ENCODE results near the gene MCC. TPM values are rescaled to one million over a fixed set of nuclear protein-coding genes. Genes with fewer than 3 reads are reported as not detected.
A peak's percentile ranks its signal among the peaks of the same experiment; 100 is the strongest.

The MCC gene
- total RNA-seq, 1 donor from 2014 or later, result 26.9 TPM

DNA sequence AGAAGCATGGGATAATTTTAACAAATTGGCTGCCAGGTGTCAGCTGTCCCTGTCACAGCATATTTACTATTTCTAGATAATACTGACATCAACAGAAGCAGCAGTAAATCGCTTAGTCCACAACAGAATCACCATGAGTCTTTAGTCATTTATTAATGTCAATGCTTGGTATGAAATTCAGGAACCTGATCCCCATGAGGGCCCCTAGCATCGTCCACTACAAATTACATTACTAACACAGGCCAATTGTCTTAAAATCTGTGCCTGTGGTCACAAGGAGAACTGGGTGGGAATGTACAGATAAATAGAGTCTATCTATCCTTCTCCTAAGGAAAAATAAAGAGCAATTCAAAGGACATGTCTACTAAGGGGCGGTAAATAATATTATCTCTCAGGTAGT is 129.6 kb downstream of the MCC start:
- H3K27ac Mint-ChIP-seq (ENCODE audit: unreplicated experiment), result no peak overlapping the region
- no peak overlapping the region for H3K9ac ChIP-seq (ENCODE audit: low read length)
- TF ChIP-seq CTCF (IDR thresholded peaks at IDR 0.05; ENCODE audit: insufficient read depth, low read depth, low read length) (no peak), EZH2 (IDR thresholded peaks at IDR 0.05; ENCODE audit: insufficient read depth, low read length) (no peak)
- H3K4me3 ChIP-seq (ENCODE audit: insufficient read depth, low read depth, low read length), result no peak overlapping the region
- DNase-seq (ENCODE audit: low read depth) (no peak), FAIRE-seq (no peak)
- H3K4me1 Mint-ChIP-seq (ENCODE audit: low read depth, unreplicated experiment), result peaks cover 3% of the 10 kb centered on the region
- peaks cover 5% of the 10 kb centered on the region for H3K9me3 Mint-ChIP-seq (ENCODE audit: unreplicated experiment)
- H3K36me3 Mint-ChIP-seq (ENCODE audit: low read depth, unreplicated experiment), result peaks cover 4% of the 10 kb centered on the region
- no peaks in the 10 kb centered on the region for H3K27me3 Mint-ChIP-seq (ENCODE audit: low read depth, unreplicated experiment)
- H3K79me2 ChIP-seq (ENCODE audit: insufficient read depth, low read length), result no peaks in the 10 kb centered on the region
- H3K27me3 ChIP-seq (ENCODE audit: insufficient read depth, low read length), result no peaks in the 10 kb centered on the region
- no peak overlapping the region for H3K27ac ChIP-seq (ENCODE audit: low read depth, low read length)
- no peak overlapping the region for H3K4me3 Mint-ChIP-seq (ENCODE audit: unreplicated experiment)
- no peak overlapping the region for H2AFZ ChIP-seq (ENCODE audit: low read depth, low read length)
- peak overlapping the region; percentile 33 for H3K4me2 ChIP-seq (ENCODE audit: low read length)
- H3K9me3 ChIP-seq (ENCODE audit: insufficient read depth, low read depth, low read length), result no peaks in the 10 kb centered on the region
- H4K20me1 ChIP-seq (ENCODE audit: insufficient read depth, low read length), result no peaks in the 10 kb centered on the region
- no peaks in the 10 kb centered on the region for H3K36me3 ChIP-seq (ENCODE audit: insufficient read depth, low read length)
- H3K4me1 ChIP-seq (ENCODE audit: insufficient read depth, low read length), result peaks cover 13% of the 10 kb centered on the region

- TF ChIP-seq CTCF (IDR thresholded peaks at IDR 0.05; ENCODE audit: insufficient read depth, low read depth, low read length), result no peak
- no peak for TF ChIP-seq EZH2 (IDR thresholded peaks at IDR 0.05; ENCODE audit: insufficient read depth, low read length)
- DNase-seq (ENCODE audit: low read depth), result peak; percentile 27
- H3K27me3 Mint-ChIP-seq (ENCODE audit: low read depth, unreplicated experiment), result no peaks in the 10 kb centered on the region
- no peaks in the 10 kb centered on the region for H3K36me3 Mint-ChIP-seq (ENCODE audit: low read depth, unreplicated experiment)
- Histone ChIP-seq H3K9me3 (ENCODE audit: insufficient read depth, low read depth, low read length) (no peaks in the 10 kb centered on the region), H3K36me3 (ENCODE audit: insufficient read depth, low read length) (no peaks in the 10 kb centered on the region), H3K9ac (ENCODE audit: low read length) (no peak overlapping the region), H3K4me1 (ENCODE audit: insufficient read depth, low read length) (peaks cover 13% of the 10 kb centered on the region), H3K79me2 (ENCODE audit: insufficient read depth, low read length) (no peaks in the 10 kb centered on the region), H4K20me1 (ENCODE audit: insufficient read depth, low read length) (no peaks in the 10 kb centered on the region), H2AFZ (ENCODE audit: low read depth, low read length) (no peak overlapping the region), H3K27ac (ENCODE audit: low read depth, low read length) (no peak overlapping the region), H3K4me2 (ENCODE audit: low read length) (no peak overlapping the region), H3K4me3 (ENCODE audit: insufficient read depth, low read depth, low read length) (no peak overlapping the region), H3K27me3 (ENCODE audit: insufficient read depth, low read length) (no peaks in the 10 kb centered on the region)
- H3K27ac Mint-ChIP-seq (ENCODE audit: unreplicated experiment), result no peak overlapping the region
- H3K9me3 Mint-ChIP-seq (ENCODE audit: unreplicated experiment), result no peaks in the 10 kb centered on the region
- peaks cover 3% of the 10 kb centered on the region for H3K4me1 Mint-ChIP-seq (ENCODE audit: low read depth, unreplicated experiment)
- H3K4me3 Mint-ChIP-seq (ENCODE audit: unreplicated experiment), result no peak overlapping the region
- no peak for FAIRE-seq
These were observed 130.4 kb downstream of the MCC start for GRCh38 chr5:113357696-113358476.

- Mint-ChIP-seq H3K36me3 (ENCODE audit: low read depth, unreplicated experiment) (no peaks in the 10 kb centered on the region), H3K27me3 (ENCODE audit: low read depth, unreplicated experiment) (no peaks in the 10 kb centered on the region), H3K9me3 (ENCODE audit: unreplicated experiment) (no peaks in the 10 kb centered on the region), H3K4me1 (ENCODE audit: low read depth, unreplicated experiment) (peaks cover 3% of the 10 kb centered on the region), H3K4me3 (ENCODE audit: unreplicated experiment) (no peak overlapping the region), H3K27ac (ENCODE audit: unreplicated experiment) (no peak overlapping the region)
- Histone ChIP-seq H3K9me3 (ENCODE audit: insufficient read depth, low read depth, low read length) (no peaks in the 10 kb centered on the region), H3K4me3 (ENCODE audit: insufficient read depth, low read depth, low read length) (no peak overlapping the region), H3K36me3 (ENCODE audit: insufficient read depth, low read length) (no peaks in the 10 kb centered on the region), H4K20me1 (ENCODE audit: insufficient read depth, low read length) (no peaks in the 10 kb centered on the region), H3K79me2 (ENCODE audit: insufficient read depth, low read length) (no peaks in the 10 kb centered on the region), H3K9ac (ENCODE audit: low read length) (no peak overlapping the region), H3K4me1 (ENCODE audit: insufficient read depth, low read length) (peaks cover 13% of the 10 kb centered on the region), H3K27ac (ENCODE audit: low read depth, low read length) (no peak overlapping the region), H2AFZ (ENCODE audit: low read depth, low read length) (no peak overlapping the region), H3K27me3 (ENCODE audit: insufficient read depth, low read length) (no peaks in the 10 kb centered on the region), H3K4me2 (ENCODE audit: low read length) (no peak overlapping the region)
- FAIRE-seq (no peak), DNase-seq (ENCODE audit: low read depth) (no peak)
- no peak for TF ChIP-seq EZH2 (IDR thresholded peaks at IDR 0.05; ENCODE audit: insufficient read depth, low read length)
- no peak for TF ChIP-seq CTCF (IDR thresholded peaks at IDR 0.05; ENCODE audit: insufficient read depth, low read depth, low read length)
These were observed 131.8 kb downstream of the MCC start for GRCh38 chr5:113356487-113356886.
